SK-N-SH treated with all-trans-retinoic acid at 6 μM for 48 hours (cell line): ENCODE data around the gene OR14C36.

Source experiments
- ATAC-seq: fragments of 200-7000 bp; cut with Tn5 transposase; 3 replicates; pipeline ENCODE4 v1.9.1; 2020; ENCODE audit warnings: mild to moderate bottlenecking, moderate library complexity
- ARNTL ChIP-seq: fragments of 450-650 bp; formaldehyde crosslinking; IDR thresholded peaks from 2 replicates; pipeline ENCODE4 v1.5.0; 2020; ENCODE audit warnings: low read depth, mild to moderate bottlenecking, moderate library complexity, borderline replicate concordance
- BACH2 ChIP-seq: fragments of 250-450 bp; sonication (Bioruptor Pico); IDR thresholded peaks from 2 replicates; pipeline ENCODE4 v1.9.0; 2021; ENCODE audit warnings: mild to moderate bottlenecking, borderline replicate concordance
- CREB5 ChIP-seq: fragments of 250-450 bp; sonication (Bioruptor Pico); IDR thresholded peaks from 2 replicates; pipeline ENCODE4 v1.5.1; 2020; ENCODE audit warnings: low read depth, mild to moderate bottlenecking, moderate library complexity
- CSRNP3 ChIP-seq: fragments of 250-450 bp; sonication (Bioruptor Pico); IDR thresholded peaks from 2 replicates; pipeline ENCODE4 v1.5.1; 2021; ENCODE audit warnings: mild to moderate bottlenecking, moderate library complexity
- ESRRG ChIP-seq: fragments of 250-450 bp; sonication (Bioruptor Pico); IDR thresholded peaks from 2 replicates; pipeline ENCODE4 v1.6.1; 2021; ENCODE audit warnings: mild to moderate bottlenecking
- GLIS3 ChIP-seq: fragments of 250-450 bp; sonication (Bioruptor Pico); IDR thresholded peaks from 2 replicates; pipeline ENCODE4 v1.5.0; 2020; ENCODE audit warnings: mild to moderate bottlenecking, moderate library complexity
- ISL1 ChIP-seq: fragments of 250-450 bp; sonication (Bioruptor Pico); IDR thresholded peaks from 2 replicates; pipeline ENCODE4 v2.1.2; 2022; ENCODE audit warnings: mild to moderate bottlenecking, moderate library complexity
- OSR1 ChIP-seq: fragments of 250-450 bp; sonication (Bioruptor Pico); IDR thresholded peaks from 2 replicates; pipeline ENCODE4 v1.8.0; 2022; ENCODE audit warnings: moderate library complexity, mild to moderate bottlenecking, inconsistent platforms
- PATZ1 ChIP-seq: fragments of 250-450 bp; sonication (Bioruptor Pico); IDR thresholded peaks from 2 replicates; pipeline ENCODE4 v1.8.0; 2020; ENCODE audit warnings: mild to moderate bottlenecking, moderate library complexity, borderline replicate concordance
- POU6F1 ChIP-seq: fragments of 250-450 bp; sonication (Bioruptor Pico); IDR thresholded peaks from 2 replicates; pipeline ENCODE4 v1.8.0; 2021; ENCODE audit warnings: low read depth, mild to moderate bottlenecking, moderate library complexity, borderline replicate concordance
- PPARA ChIP-seq: fragments of 250-450 bp; sonication (Bioruptor Pico); IDR thresholded peaks from 2 replicates; pipeline ENCODE4 v1.5.0; 2020; ENCODE audit warnings: mild to moderate bottlenecking, borderline replicate concordance
- RARB ChIP-seq: fragments of 250-450 bp; sonication (Bioruptor Pico); IDR thresholded peaks from 2 replicates; pipeline ENCODE4 v1.8.0; 2021; ENCODE audit warnings: mild to moderate bottlenecking, moderate library complexity
- SNAI2 ChIP-seq: fragments of 250-450 bp; sonication (Bioruptor Pico); IDR thresholded peaks from 2 replicates; pipeline ENCODE4 v1.5.0; 2020; ENCODE audit warnings: mild to moderate bottlenecking, moderate library complexity
- TCF4 ChIP-seq: fragments of 250-450 bp; sonication (Bioruptor Pico); IDR thresholded peaks from 2 replicates; pipeline ENCODE4 v1.8.0; 2021; ENCODE audit warnings: mild to moderate bottlenecking, moderate library complexity, borderline replicate concordance
- TOX ChIP-seq: fragments of 250-450 bp; sonication (Bioruptor Pico); IDR thresholded peaks from 2 replicates; pipeline ENCODE4 v1.8.0; 2021; ENCODE audit warnings: mild to moderate bottlenecking, moderate library complexity, borderline replicate concordance
- TSHZ2 ChIP-seq: fragments of 250-450 bp; sonication (Bioruptor Pico); IDR thresholded peaks from 2 replicates; pipeline ENCODE4 v1.5.0; 2020; ENCODE audit warnings: mild to moderate bottlenecking, moderate library complexity
- ZFP3 ChIP-seq: fragments of 250-450 bp; sonication (Bioruptor Pico); IDR thresholded peaks from 2 replicates; pipeline ENCODE4 v1.5.0; 2020; ENCODE audit warnings: mild to moderate bottlenecking, moderate library complexity
- ZFP30 ChIP-seq: fragments of 450-650 bp; formaldehyde crosslinking; IDR thresholded peaks from 2 replicates; pipeline ENCODE4 v1.5.0; 2022; ENCODE audit warnings: mild to moderate bottlenecking, moderate library complexity
- ZNF565 ChIP-seq: fragments of 450-650 bp; formaldehyde crosslinking; conservative IDR thresholded peaks from 2 replicates; pipeline ENCODE4 v1.5.0; 2020; ENCODE audit warnings: low read depth, mild to moderate bottlenecking, moderate library complexity
- ZNF70 ChIP-seq: fragments of 450-650 bp; formaldehyde crosslinking; IDR thresholded peaks from 2 replicates; pipeline ENCODE4 v1.5.0; 2020; ENCODE audit warnings: mild to moderate bottlenecking, moderate library complexity

OR14C36 gene

GRCh38 chr1:248376916-248377315 lies 28.3 kb downstream of the OR14C36 start (continued):
- TF ChIP-seq TCF4 (no peak), ZFP3 (CRISPR knock-in tag) (no peak), POU6F1 (no peak), CREB5 (CRISPR knock-in tag) (no peak), ZNF565 (CRISPR knock-in tag) (no peak), TSHZ2 (no peak)

- no peak for ATAC-seq
- TF ChIP-seq BACH2 (no peak), GLIS3 (CRISPR knock-in tag) (no peak), ISL1 (no peak), CSRNP3 (CRISPR knock-in tag) (no peak), PATZ1 (CRISPR knock-in tag) (no peak), ESRRG (no peak), ZNF70 (CRISPR knock-in tag) (no peak), POU6F1 (no peak), ZNF565 (CRISPR knock-in tag) (no peak), TCF4 (no peak), PPARA (CRISPR knock-in tag) (no peak), ARNTL (CRISPR knock-in tag) (no peak), ZFP30 (CRISPR knock-in tag) (no peak), SNAI2 (CRISPR knock-in tag) (no peak), CREB5 (CRISPR knock-in tag) (no peak), TOX (no peak), OSR1 (CRISPR knock-in tag) (no peak)
Measured at GRCh38 chr1:248380854-248381253, 32.3 kb downstream of the OR14C36 start.

- no peak for ATAC-seq
- no peak for TF ChIP-seq ZNF70 (CRISPR knock-in tag)
- TF ChIP-seq ESRRG = no peak
- no peak for TF ChIP-seq RARB (CRISPR knock-in tag)
- TF ChIP-seq PATZ1 (CRISPR knock-in tag) = no peak
- TF ChIP-seq ISL1 = no peak
- no peak for TF ChIP-seq TOX
- no peak for TF ChIP-seq TCF4
- no peak for TF ChIP-seq ARNTL (CRISPR knock-in tag)
- no peak for TF ChIP-seq PPARA (CRISPR knock-in tag)
- TF ChIP-seq BACH2 = no peak
- TF ChIP-seq GLIS3 (CRISPR knock-in tag) = no peak
- TF ChIP-seq ZFP30 (CRISPR knock-in tag) = no peak
- no peak for TF ChIP-seq OSR1 (CRISPR knock-in tag)
- TF ChIP-seq ZFP3 (CRISPR knock-in tag) = no peak
Measured at GRCh38 chr1:248388426-248388825, 39.9 kb downstream of the OR14C36 start.
